ENCODE results near the gene TICRR.

DNA sequence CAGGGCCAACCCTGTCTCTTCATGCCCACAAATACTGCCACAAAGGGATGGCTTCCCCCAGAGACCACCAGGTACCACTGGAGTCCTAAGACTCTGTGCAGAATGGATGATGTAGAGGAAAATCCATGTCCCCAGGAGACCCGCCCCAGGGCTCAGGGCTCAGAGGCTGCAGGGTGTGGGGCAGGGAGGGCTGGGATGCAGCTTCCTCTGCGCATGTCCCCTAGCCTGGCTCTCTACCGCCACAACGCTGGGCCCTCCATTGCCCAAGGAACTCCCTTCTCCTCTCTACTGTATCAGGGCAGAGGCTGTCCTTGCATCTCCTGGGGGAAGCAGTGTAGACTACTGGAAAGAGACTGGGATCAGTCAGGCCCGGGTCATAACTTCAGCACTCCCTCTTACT lies 19.5 kb upstream of the TICRR start:
- TF ChIP-seq CTCF (IDR thresholded peaks at IDR 0.05), result no peak
- no peak for TF ChIP-seq POLR2A (IDR thresholded peaks at IDR 0.05)
- TF ChIP-seq POLR2AphosphoS5 (IDR thresholded peaks at IDR 0.05), result no peak

Data from upper lobe of left lung (tissue), 4 donors.